H9 (cell line): ENCODE results near the gene PAFAH1B1. TPM values are rescaled to one million over a fixed set of nuclear protein-coding genes. Genes with fewer than 3 reads are reported as not detected.

ENCODE experiments used
- DNase-seq: peaks from one replicate; pipeline ENCODE4 v3.0.0-alpha.2; 2017
- H2AFZ ChIP-seq: one replicate; pipeline ENCODE4 v1.6.1; 2013; ENCODE audit warnings: mild to moderate bottlenecking, low read length, control low read depth, moderate library complexity
- H2AK5ac ChIP-seq: 2 replicates; pipeline ENCODE4 v1.6.1; 2013; ENCODE audit warnings: low read length, control low read depth, mixed read lengths; ENCODE audit not compliant: insufficient read length
- H2BK120ac ChIP-seq: one replicate; pipeline ENCODE4 v1.6.1; 2013; ENCODE audit warnings: low read depth, mild to moderate bottlenecking, low read length, control low read depth, inconsistent platforms; ENCODE audit not compliant: poor library complexity, severe bottlenecking
- H2BK12ac ChIP-seq: 2 replicates; pipeline ENCODE4 v1.6.1; 2013; ENCODE audit warnings: low read length, control low read depth, mixed read lengths, low read depth; ENCODE audit not compliant: insufficient read length
- H2BK15ac ChIP-seq: 2 replicates; pipeline ENCODE4 v1.6.1; 2013; ENCODE audit warnings: low read depth, low read length, control low read depth
- H2BK20ac ChIP-seq: one replicate; pipeline ENCODE4 v1.6.1; 2013; ENCODE audit warnings: low read depth, mild to moderate bottlenecking, low read length, control low read depth, inconsistent platforms; ENCODE audit not compliant: poor library complexity, severe bottlenecking
- H2BK5ac ChIP-seq: 2 replicates; pipeline ENCODE4 v1.6.1; 2013; ENCODE audit warnings: low read length, control low read depth, mixed read lengths; ENCODE audit not compliant: insufficient read length
- H3K14ac ChIP-seq: 2 replicates; pipeline ENCODE4 v1.6.1; 2013; ENCODE audit warnings: low read length, control low read depth; ENCODE audit not compliant: insufficient read depth
- H3K18ac ChIP-seq: 2 replicates; pipeline ENCODE4 v1.6.1; 2013; ENCODE audit warnings: low read depth, mild to moderate bottlenecking, mixed read lengths, low read length, control low read depth; ENCODE audit not compliant: insufficient read length
- H3K23ac ChIP-seq: 2 replicates; pipeline ENCODE4 v1.6.1; 2013; ENCODE audit warnings: low read length, control low read depth, mixed read lengths, low read depth; ENCODE audit not compliant: insufficient read length
- H3K23me2 ChIP-seq: 2 replicates; pipeline ENCODE4 v1.6.1; 2013; ENCODE audit warnings: low read depth, mild to moderate bottlenecking, mixed read lengths, low read length, control low read depth; ENCODE audit not compliant: insufficient read length, poor library complexity, severe bottlenecking
- H3K27ac ChIP-seq: 2 replicates; pipeline ENCODE4 v1.5.1; 2013; ENCODE audit warnings: low read length, control low read depth, mixed read lengths, low read depth; ENCODE audit not compliant: insufficient read length
- H3K27me3 ChIP-seq: 2 replicates; pipeline ENCODE4 v1.6.1; 2013; ENCODE audit warnings: low read length, control low read depth, inconsistent platforms; ENCODE audit not compliant: insufficient read depth
- H3K4ac ChIP-seq: 2 replicates; pipeline ENCODE4 v1.6.1; 2013; ENCODE audit warnings: low read depth, mild to moderate bottlenecking, control low read depth, inconsistent platforms, low read length, moderate library complexity
- H3K4me1 ChIP-seq: 2 replicates; pipeline ENCODE4 v1.6.1; 2013; ENCODE audit warnings: low read length, control low read depth, inconsistent platforms; ENCODE audit not compliant: insufficient read depth
- H3K4me2 ChIP-seq: 2 replicates; pipeline ENCODE4 v1.6.1; 2013; ENCODE audit warnings: low read length, control low read depth, mixed read lengths; ENCODE audit not compliant: insufficient read length, insufficient read depth
- H3K56ac ChIP-seq: 2 replicates; pipeline ENCODE4 v1.6.1; 2013; ENCODE audit warnings: low read depth, mild to moderate bottlenecking, mixed read lengths, low read length, control low read depth; ENCODE audit not compliant: insufficient read length
- H3K79me1 ChIP-seq: 2 replicates; pipeline ENCODE4 v1.6.1; 2013; ENCODE audit warnings: low read depth, mild to moderate bottlenecking, moderate library complexity, low read length, control low read depth, inconsistent platforms; ENCODE audit not compliant: insufficient read depth, poor library complexity, severe bottlenecking
- H3K79me2 ChIP-seq: 2 replicates; pipeline ENCODE4 v1.6.1; 2013; ENCODE audit warnings: low read length, control low read depth, inconsistent platforms; ENCODE audit not compliant: insufficient read depth
- H3K9ac ChIP-seq: 2 replicates; pipeline ENCODE4 v1.6.1; 2013; ENCODE audit warnings: low read length, control low read depth, mixed read lengths; ENCODE audit not compliant: insufficient read length; ENCODE audit errors: extremely low read depth
- H3K9me3 ChIP-seq: one replicate; pipeline ENCODE4 v1.6.1; 2013; ENCODE audit warnings: low read depth, low read length, inconsistent platforms; ENCODE audit not compliant: control insufficient read depth
- H3T11ph ChIP-seq: one replicate; pipeline ENCODE4 v1.6.1; 2013; ENCODE audit warnings: mild to moderate bottlenecking, low read length, control low read depth, inconsistent platforms
- H4K20me1 ChIP-seq: one replicate; pipeline ENCODE4 v1.6.1; 2013; ENCODE audit not compliant: control insufficient read depth, insufficient read length, insufficient read depth
- H4K5ac ChIP-seq: 2 replicates; pipeline ENCODE4 v1.6.1; 2013; ENCODE audit warnings: low read depth, mild to moderate bottlenecking, mixed read lengths, low read length, control low read depth; ENCODE audit not compliant: insufficient read length
- H4K8ac ChIP-seq: replicated peaks from 2 replicates; pipeline ENCODE4 v1.6.1; 2013; ENCODE audit warnings: low read length, control low read depth, mixed read lengths, low read depth; ENCODE audit not compliant: insufficient read length
- H4K91ac ChIP-seq: 2 replicates; pipeline ENCODE4 v1.6.1; 2013; ENCODE audit warnings: low read depth, mild to moderate bottlenecking, moderate library complexity, mixed read lengths, low read length, control low read depth; ENCODE audit not compliant: insufficient read length
- H3K27ac Mint-ChIP-seq, 3 experiments: 2 replicates in 2 of 3; 3 replicates in 1 of 3; pipeline ENCODE4 v1.8.0; 2020 to 2021; ENCODE audit warnings: mixed read lengths in 3 of 3, mild to moderate bottlenecking in 1 of 3, moderate library complexity in 1 of 3
- H3K27me3 Mint-ChIP-seq: 2 replicates; pipeline ENCODE4 v1.8.0; 2021; ENCODE audit warnings: low read depth, mild to moderate bottlenecking, moderate library complexity, mixed read lengths
- H3K36me3 Mint-ChIP-seq, 3 experiments: 2 replicates in 2 of 3; 3 replicates in 1 of 3; pipeline ENCODE4 v1.8.0; 2020 to 2021; ENCODE audit warnings: low read depth in 3 of 3, mixed read lengths in 3 of 3; ENCODE audit not compliant: insufficient read depth in 1 of 3
- H3K4me1 Mint-ChIP-seq, 2 experiments: 2 replicates each; pipeline ENCODE4 v1.8.0; 2020; ENCODE audit warnings: mixed read lengths in 2 of 2
- H3K4me3 Mint-ChIP-seq, 2 experiments: 2 replicates in 1 of 2; 3 replicates in 1 of 2; pipeline ENCODE4 v1.8.0; 2020 to 2021; ENCODE audit warnings: mild to moderate bottlenecking in 2 of 2, mixed read lengths in 2 of 2, moderate library complexity in 1 of 2
- H3K9me3 Mint-ChIP-seq, 2 experiments: 2 replicates in 1 of 2; 3 replicates in 1 of 2; pipeline ENCODE4 v1.8.0; 2020; ENCODE audit warnings: mild to moderate bottlenecking in 2 of 2, mixed read lengths in 2 of 2, moderate library complexity in 1 of 2
- CTCF ChIP-seq: fragments of 200-600 bp; sonication (generic); conservative IDR thresholded peaks from 3 replicates; pipeline ENCODE4 v1.8.0; 2021; ENCODE audit warnings: antibody characterized with exemption, mild to moderate bottlenecking
- WGBS: extraction: QIAGEN DNeasy Blood & Tissue Kit; methylation state at CpG from one replicate; pipeline ENCODE4 v1.1.7; 2013; ENCODE audit warnings: missing lambda C conversion rate, low lambda C conversion rate, mixed read lengths; ENCODE audit not compliant: insufficient read length; ENCODE audit errors: extremely low coverage; 5-methylcytosine and 5-hydroxymethylcytosine counted together
- total RNA-seq: library from RNA; stranded (reverse); gene quantifications from 2 replicates; pipeline ENCODE4 v1.2.1, GENCODE V29; 2021

The PAFAH1B1 gene
- total RNA-seq, 1 experiment from 2014 or later, result 134 TPM

DNA sequence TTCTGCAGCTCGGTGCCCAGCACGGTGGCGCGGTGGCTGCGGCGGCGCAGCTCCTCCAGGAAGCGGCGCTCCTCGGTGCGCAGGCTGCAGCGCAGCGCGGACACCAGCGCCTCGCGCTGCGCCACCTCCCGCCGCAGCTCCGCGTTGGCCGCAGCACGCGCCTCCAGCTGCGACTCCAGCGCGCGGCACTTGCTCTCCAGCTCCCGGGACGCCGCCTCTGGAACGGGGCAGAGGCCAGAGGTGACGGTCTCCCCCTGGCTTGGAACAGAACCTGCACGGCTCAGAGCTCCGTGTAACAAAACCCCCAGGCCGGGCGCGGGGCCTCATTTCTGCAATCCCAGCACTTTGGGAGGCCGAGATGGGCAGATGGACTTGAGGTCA, 131.3 kb downstream of the PAFAH1B1 start:
- peak; percentile 85 for DNase-seq
- Histone ChIP-seq H2BK15ac (no peak overlapping the region), H2AK5ac (no peak overlapping the region), H2BK20ac (no peak overlapping the region), H4K91ac (no peak overlapping the region), H3K56ac (no peak overlapping the region), H3K4me2 (no peak overlapping the region), H4K5ac (no peak overlapping the region), H3K4ac (no peak overlapping the region), H2BK5ac (no peak overlapping the region), H3K9me3 (no peaks in the 10 kb centered on the region), H3K9ac (no peak overlapping the region), H2BK12ac (no peak overlapping the region), H3T11ph (no peak overlapping the region), H3K27ac (no peak overlapping the region), H2BK120ac (no peak overlapping the region), H3K18ac (no peak overlapping the region), H3K27me3 (no peaks in the 10 kb centered on the region), H3K79me1 (no peaks in the 10 kb centered on the region), H3K23me2 (peaks cover 3% of the 10 kb centered on the region), H4K20me1 (no peaks in the 10 kb centered on the region), H3K79me2 (no peaks in the 10 kb centered on the region), H3K14ac (no peak overlapping the region), H3K4me1 (peaks cover 3% of the 10 kb centered on the region; the same call in 1 of the 2 replicates), H4K8ac (no peak overlapping the region), H2AFZ (no peak overlapping the region), H3K23ac (no peak overlapping the region)
- Mint-ChIP-seq H3K9me3 (no peaks in the 10 kb centered on the region; a peak in 1 of 5 replicates), H3K4me1 (peaks cover 9 to 39% of the 10 kb centered on the region in 2 experiments), H3K27ac (no peak overlapping the region), H3K27me3 (peaks cover 9% of the 10 kb centered on the region), H3K4me3 (peak overlapping the region; percentile 51 to 59; a peak in 3 of 5 replicates), H3K36me3 (peaks cover 3 to 18% (median 11%) of the 10 kb centered on the region in 3 experiments; a peak in 5 of 7 replicates)
- peak; percentile 26; the same call in 1 of the 3 replicates for TF ChIP-seq CTCF
- no CpG with 5 or more reads among the region's 40 CpGs for WGBS
